ENCODE data around the gene NOM1.

NOM1 gene

GRCh38 chr7:157020514-157021070 is 71.1 kb downstream of the NOM1 start:
- no peak for DNase-seq (ENCODE audit: low read depth in 2 of 2)
- TF ChIP-seq CTCF (IDR thresholded peaks at IDR 0.05; ENCODE audit: low read depth, low read length), result no peak
- no peak overlapping the region for H3K4me3 ChIP-seq (replicated peaks in 1 of 2; ENCODE audit: low read depth in 2 of 2, low read length in 2 of 2)

GRCh38 chr7:157021071-157021870 is 71.8 kb downstream of the NOM1 start:
- H3K4me3 ChIP-seq (replicated peaks in 1 of 2; ENCODE audit: low read depth in 2 of 2, low read length in 2 of 2), result no peak overlapping the region
- TF ChIP-seq CTCF (IDR thresholded peaks at IDR 0.05; ENCODE audit: low read depth, low read length), result no peak

GRCh38 chr7:157021871-157022680 is 72.6 kb downstream of the NOM1 start:
- TF ChIP-seq CTCF (IDR thresholded peaks at IDR 0.05; ENCODE audit: low read depth, low read length), result no peak
- no peak for DNase-seq (ENCODE audit: low read depth in 2 of 2)
- H3K4me3 ChIP-seq (replicated peaks in 1 of 2; ENCODE audit: low read depth in 2 of 2, low read length in 2 of 2), result no peak overlapping the region

More at GRCh38 chr7:157021071-157021870, 71.8 kb downstream of the NOM1 start:
- DNase-seq (ENCODE audit: low read depth in 2 of 2), result no peak
